Heart right ventricle (tissue), 16 donors: ENCODE measurements around the gene HSPA12B. TPM values are rescaled to one million over a fixed set of nuclear protein-coding genes. Genes with fewer than 3 reads are reported as not detected.

ENCODE experiments used
- ATAC-seq, 8 donors: fragments of 200-7000 bp; cut with Tn5 transposase; one replicate each; pipeline ENCODE4 v1.9.1; 2020; ENCODE audit warnings: mild to moderate bottlenecking in 8 of 8, moderate library complexity in 8 of 8, moderate number of reproducible peaks in 1 of 8
- DNase-seq, 2 donors: peaks; one replicate each; pipeline ENCODE4 v3.0.0-alpha.2; 2020
- H3K27ac ChIP-seq, 10 donors: fragments of 200-600 bp; sonication (generic) in 2 of 10; one replicate each; pipeline versions ENCODE4 v1.5.0 to v1.8.0; 2020 to 2022; ENCODE audit warnings: mild to moderate bottlenecking in 3 of 10
- H3K27me3 ChIP-seq, 7 donors: fragments of 200-600 bp; one replicate each; pipeline ENCODE4 v1.8.0; 2021 to 2022; ENCODE audit warnings: mild to moderate bottlenecking in 2 of 7
- H3K36me3 ChIP-seq, 9 donors: fragments of 200-600 bp; sonication (generic) in 1 of 9; one replicate each; pipeline versions ENCODE4 v1.5.0 to v1.8.0; 2020 to 2022; ENCODE audit warnings: mild to moderate bottlenecking in 2 of 9
- H3K4me1 ChIP-seq, 9 donors: fragments of 200-600 bp; sonication (generic) in 1 of 9; one replicate each; pipeline versions ENCODE4 v1.5.0 to v1.8.0; 2020 to 2022; ENCODE audit warnings: mild to moderate bottlenecking in 4 of 9
- H3K4me3 ChIP-seq, 10 donors: fragments of 200-600 bp; sonication (generic) in 2 of 10; one replicate each; pipeline versions ENCODE4 v1.5.0 to v1.8.0; 2020 to 2022; ENCODE audit warnings: mild to moderate bottlenecking in 7 of 10, moderate library complexity in 2 of 10
- H3K9me3 ChIP-seq, 11 donors: fragments of 200-600 bp in 10 of 11; sonication (generic) in 2 of 11; one replicate each; pipeline versions ENCODE4 v1.5.0 to v1.8.0; 2013 to 2022; ENCODE audit warnings: mild to moderate bottlenecking in 2 of 11, control low read depth in 1 of 11, moderate library complexity in 1 of 11
- CTCF ChIP-seq, 9 donors: fragments of 200-600 bp; sonication (generic) in 2 of 9; IDR thresholded peaks; one replicate each; pipeline versions ENCODE4 v1.5.0 to v1.8.0; 2021 to 2022; ENCODE audit warnings: antibody characterized with exemption in 9 of 9, mild to moderate bottlenecking in 5 of 9, moderate library complexity in 1 of 9
- WGBS, 2 donors: extraction: QIAGEN DNeasy Blood & Tissue Kit; methylation state at CpG; one replicate each; pipeline ENCODE4 v1.1.7; 2013; ENCODE audit warnings: inconsistent platforms in 1 of 2; 5-methylcytosine and 5-hydroxymethylcytosine counted together
- intact Hi-C, 10 donors: fragments of 100-400 bp; cut with DNase I; formaldehyde crosslinking; loops; one replicate each; pipeline versions ENCODE4 v1.11.1 to v1.14.2; 2022
- polyA plus RNA-seq, 2 donors: library from polyadenylated mRNA; stranded (reverse); fragments of 200-250 nt; gene quantifications; one replicate each; pipeline ENCODE4 v1.2.3, GENCODE V29; 2013
- total RNA-seq, 10 donors: library from RNA; stranded (reverse); fragmentation: NEBNext Ultra II Directional in 3 of 10; extraction: Animal tissue kit (Norgen Biotek cat#: 25700) in 3 of 10; gene quantifications; one replicate each; pipeline versions ENCODE4 v1.2.1 to v1.2.4, GENCODE V29; 2021 to 2023
- donor health status: Arrhythmogenic right ventricular cardiomyopathy.
- donor health status: ischemic (EF 13 %, LVEDD 7.1; RV severe dilation, severe dysfunction).
- donor health status: healthy with polysubstance abuse.
- donor health status: DM: no; HTN: yes; CAD: no.
- donor health status: DM: no; HTN: no; CAD: no.
- donor health status: ischemic (EF 25% LVEDD 6.9; RV normal size, moderate dysfunction).
- donor health status: ischemic (EF 25% LVEDD 5.7; RV mildly dilated, moderate dysfunction).
- donor health status: healthy.
- donor health status: DM: yes; HTN: yes; CAD: no.
- donor health status: Ischemic cardiomyopathy.
- donor health status: ischemic (EF 35%, LVEDD 5.7; RV mildly dilated, moderate dysfunction).
- donor health status: nonischemic (EF 11% LVEDD 7.7; RV severe dilation, severe dysfunction).
- donor health status: DM: yes; HTN: yes; CAD: no.
- donor health status: PGD.
- donor health status: ischemic (EF 29% LVEDD 5.4; RV normal size, mild dysfunction).
- donor health status: nonischemic (EF 23%, LVEDD 6.1; RV moderate dilation, normal function).

The HSPA12B gene
- total and polyA plus RNA-seq, 12 donors: 8.4 to 26.5 (median 13.0) TPM

- TF ChIP-seq CTCF (IDR thresholded peaks at IDR 0.05): peak in 1 of 9 donors; percentile 30
- WGBS, 2 donors: 3 to 5% methylated on average over 70 of the region's 70 CpGs
Observed at GRCh38 chr20:3777716-3778629, 45.5 kb downstream of the HSPA12B start.

GRCh38 chr20:3778976-3779375, 46.5 kb downstream of the HSPA12B start:
- ATAC-seq (no peak), DNase-seq (no peak)
- H3K9me3 ChIP-seq: peaks cover 0 to 4% (median 0%) of the 10 kb centered on the region in 11 donors
- intact Hi-C loops: loop anchor here in 1 of 10 donors (10.0 kb wide), 1 partner anchor 104 kb away; no protein-coding TSS in a partner anchor
- TF ChIP-seq CTCF (IDR thresholded peaks at IDR 0.05): no peak
- peaks cover 0 to 8% (median 0%) of the 10 kb centered on the region in 9 donors for H3K36me3 ChIP-seq
- no peak overlapping the region for H3K4me3 ChIP-seq
- 23 to 44% methylated on average over 18 of the region's 18 CpGs for WGBS, 2 donors
- H3K27me3 ChIP-seq: peaks cover 0 to 17% (median 0%) of the 10 kb centered on the region in 7 donors
- peaks cover 18 to 42% (median 26%) of the 10 kb centered on the region in 9 donors for H3K4me1 ChIP-seq
- no peak overlapping the region for H3K27ac ChIP-seq

More at GRCh38 chr20:3777716-3778629, 45.5 kb downstream of the HSPA12B start:
- peak; percentile 65 to 74 for DNase-seq
- peaks cover 16 to 32% (median 19%) of the 10 kb centered on the region in 9 donors for H3K4me1 ChIP-seq
- intact Hi-C loops: loop anchor here in 1 of 10 donors (10.0 kb wide), 1 partner anchor 103 kb away; no protein-coding TSS in a partner anchor
- peaks cover 0 to 17% (median 0%) of the 10 kb centered on the region in 7 donors for H3K27me3 ChIP-seq
- H3K36me3 ChIP-seq: peaks cover 0 to 3% (median 0%) of the 10 kb centered on the region in 9 donors
- peak overlapping the region in 3 of 10 donors; percentile 14 to 32 (median 22) for H3K27ac ChIP-seq
- peaks cover 0 to 4% (median 0%) of the 10 kb centered on the region in 11 donors for H3K9me3 ChIP-seq
- peak overlapping the region; percentile 30 to 63 (median 58) for H3K4me3 ChIP-seq
- peak; percentile 57 to 76 (median 65) for ATAC-seq

- DNase-seq: peak; percentile 55 to 87
- peaks cover 33 to 61% (median 43%) of the 10 kb centered on the region in 9 donors for H3K4me1 ChIP-seq
- H3K9me3 ChIP-seq: no peaks in the 10 kb centered on the region
- intact Hi-C loops: loop anchor here in 3 of 10 donors (5.0 to 10.0 kb wide), 3 partner anchors 41 to 303 kb away; partner anchors contain the start of gene AP5S1 (in 1 of the 3)
- H3K4me3 ChIP-seq: peak within 1 kb of the TSS in 9 of 10 donors; percentile 27 to 51 (median 44)
- WGBS, 2 donors: 16% methylated on average over 28 of the region's 28 CpGs
- peaks cover 0 to 17% (median 0%) of the 10 kb centered on the region in 7 donors for H3K27me3 ChIP-seq
- peak within 1 kb of the TSS in 8 of 10 donors; percentile 2 to 57 (median 30) for H3K27ac ChIP-seq
- TF ChIP-seq CTCF (IDR thresholded peaks at IDR 0.05): peak in 7 of 9 donors; percentile 27 to 54 (median 44)
- peaks cover 0 to 16% (median 0%) of the 10 kb centered on the region in 9 donors for H3K36me3 ChIP-seq
- peak; percentile 68 to 87 (median 80) for ATAC-seq
Observed at GRCh38 chr20:3781153-3781910, 48.8 kb downstream of the HSPA12B start, which contains the start of gene SPEF1. Gene SPEF1 (minus strand): TSS chr20:3781448. CDS start chr20:3781287, 161 bp downstream.
